HEK293 (cell line): ENCODE data around the gene RSPO1.

Experiments used
- MZF1 ChIP-seq: fragments of 450-650 bp; formaldehyde crosslinking; IDR thresholded peaks from 2 replicates; pipeline ENCODE4 v1.5.1; 2017; ENCODE audit warnings: missing biosample characterization, missing genetic modification characterization, borderline replicate concordance
- ZBTB10 ChIP-seq: fragments of 450-650 bp; formaldehyde crosslinking; IDR thresholded peaks from 2 replicates; pipeline ENCODE4 v1.5.1; 2016; ENCODE audit warnings: missing biosample characterization, missing genetic modification characterization
- ZNF416 ChIP-seq: fragments of 450-650 bp; formaldehyde crosslinking; IDR thresholded peaks from 2 replicates; pipeline ENCODE4 v1.5.1; 2016; ENCODE audit warnings: missing biosample characterization, missing genetic modification characterization
- TF ChIP-seq, protein P1 (sequence below): fragments of 450-650 bp; formaldehyde crosslinking; IDR thresholded peaks from 2 replicates; pipeline ENCODE4 v1.5.1; 2016; ENCODE audit warnings: missing biosample characterization, missing genetic modification characterization

DNA sequence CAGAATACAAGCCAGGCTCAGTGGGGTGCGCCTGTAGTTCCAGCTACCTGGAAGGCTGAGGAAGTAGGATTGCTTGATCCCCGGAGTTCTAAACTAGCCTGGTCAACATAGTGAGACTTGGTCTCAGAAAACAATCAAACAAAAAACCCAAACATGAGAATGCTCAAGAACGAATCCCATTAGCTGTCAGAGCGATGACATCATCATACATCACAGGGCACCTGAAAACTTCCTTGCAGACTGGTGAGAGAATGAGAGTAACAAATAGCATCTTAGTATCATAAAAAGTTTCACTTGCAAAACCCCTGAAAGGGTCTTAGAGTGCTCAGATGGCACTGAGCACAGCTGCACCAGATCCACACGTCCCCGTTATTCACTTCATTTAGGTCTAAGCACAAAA lies 36.6 kb upstream of the RSPO1 start:
- TF ChIP-seq ZNF416 (tag by site-specific recombination) (no peak), MZF1 (tag by site-specific recombination) (no peak), ZBTB10 (tag by site-specific recombination) (no peak)
- TF ChIP-seq, protein P1, sequence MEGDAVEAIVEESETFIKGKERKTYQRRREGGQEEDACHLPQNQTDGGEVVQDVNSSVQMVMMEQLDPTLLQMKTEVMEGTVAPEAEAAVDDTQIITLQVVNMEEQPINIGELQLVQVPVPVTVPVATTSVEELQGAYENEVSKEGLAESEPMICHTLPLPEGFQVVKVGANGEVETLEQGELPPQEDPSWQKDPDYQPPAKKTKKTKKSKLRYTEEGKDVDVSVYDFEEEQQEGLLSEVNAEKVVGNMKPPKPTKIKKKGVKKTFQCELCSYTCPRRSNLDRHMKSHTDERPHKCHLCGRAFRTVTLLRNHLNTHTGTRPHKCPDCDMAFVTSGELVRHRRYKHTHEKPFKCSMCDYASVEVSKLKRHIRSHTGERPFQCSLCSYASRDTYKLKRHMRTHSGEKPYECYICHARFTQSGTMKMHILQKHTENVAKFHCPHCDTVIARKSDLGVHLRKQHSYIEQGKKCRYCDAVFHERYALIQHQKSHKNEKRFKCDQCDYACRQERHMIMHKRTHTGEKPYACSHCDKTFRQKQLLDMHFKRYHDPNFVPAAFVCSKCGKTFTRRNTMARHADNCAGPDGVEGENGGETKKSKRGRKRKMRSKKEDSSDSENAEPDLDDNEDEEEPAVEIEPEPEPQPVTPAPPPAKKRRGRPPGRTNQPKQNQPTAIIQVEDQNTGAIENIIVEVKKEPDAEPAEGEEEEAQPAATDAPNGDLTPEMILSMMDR (tag by site-specific recombination) = no peak
